Body of pancreas (tissue), 4 donors: ENCODE data around the gene SH3PXD2B. TPM values are rescaled to one million over a fixed set of nuclear protein-coding genes. Genes with fewer than 3 reads are reported as not detected.

ENCODE experiments used
- ATAC-seq: fragments of 150-250 bp; one replicate; pipeline ENCODE4 v1.9.1; 2016
- DNase-seq, 4 donors: peaks; one replicate each; pipeline ENCODE4 v3.0.0-alpha.2; 2019
- H3K27ac ChIP-seq, 4 donors: fragments of 200-600 bp; sonication (generic); 1 replicate in 3 of 4; 2 replicates in 1 of 4; pipeline versions ENCODE4 v1.5.1 to v1.6.1; 2016 to 2019; ENCODE audit warnings: mild to moderate bottlenecking in 1 of 4, mixed read lengths in 1 of 4, moderate library complexity in 1 of 4
- H3K27me3 ChIP-seq, 2 donors: fragments of 200-600 bp; sonication (generic); one replicate each; pipeline ENCODE4 v1.6.0; 2016; ENCODE audit warnings: mild to moderate bottlenecking in 1 of 2
- H3K36me3 ChIP-seq, 2 donors: fragments of 200-600 bp; sonication (generic); replicated peaks in 1 of 2; 2 replicates each; pipeline ENCODE4 v1.5.1; 2016; ENCODE audit warnings: low read depth in 2 of 2; ENCODE audit not compliant: insufficient read depth in 1 of 2
- H3K4me1 ChIP-seq: fragments of 200-600 bp; sonication (generic); one replicate; pipeline ENCODE4 v1.6.0; 2016
- H3K4me3 ChIP-seq, 2 donors: fragments of 200-600 bp; sonication (generic); 1 replicate in 1 of 2; 2 replicates in 1 of 2; pipeline ENCODE4 v1.5.1; 2016 to 2019
- H3K9me3 ChIP-seq, 3 donors: fragments of 200-600 bp; sonication (generic); 1 replicate in 2 of 3; 2 replicates in 1 of 3; pipeline ENCODE4 v1.5.1; 2016
- CTCF ChIP-seq, 7 experiments: fragments of 450-650 bp in 4 of 7; fragments of 200-600 bp in 3 of 7; sonication (generic) in 3 of 7; IDR thresholded peaks; one replicate each; pipeline ENCODE4 v1.5.1; 2016 to 2019; ENCODE audit warnings: antibody characterized with exemption in 7 of 7
- POLR2A ChIP-seq, 3 donors: fragments of 450-650 bp; IDR thresholded peaks; one replicate each; pipeline ENCODE4 v1.6.1; 2016; ENCODE audit warnings: antibody characterized with exemption in 3 of 3, mild to moderate bottlenecking in 2 of 3
- WGBS, 2 donors: methylation state at CpG; one replicate each; pipeline ENCODE4 v1.1.5; 2017; 5-methylcytosine and 5-hydroxymethylcytosine counted together
- intact Hi-C: fragments of 100-400 bp; cut with DNase I; formaldehyde crosslinking; loops from one replicate; pipeline ENCODE4 v1.15.1; 2023
- total RNA-seq, 2 donors: library from RNA; depleted of rRNA; stranded (reverse); fragments of >200 nt; gene quantifications; one replicate each; pipeline ENCODE4 v1.1.0, GENCODE V29; 2016

The SH3PXD2B gene
- total RNA-seq, 2 donors from 2014 or later: 9.9 to 16.9 TPM

GRCh38 chr5:172455511-172456061, 1.3 kb upstream of the SH3PXD2B start:
- no peak overlapping the region for H3K4me3 ChIP-seq
- ATAC-seq (no peak), DNase-seq (no peak)
- intact Hi-C loops: no loop called here
- H3K27ac ChIP-seq: no peak overlapping the region
- H3K36me3 ChIP-seq: no peaks in the 10 kb centered on the region
- peaks cover 30% of the 10 kb centered on the region for H3K4me1 ChIP-seq
- 79 to 86% methylated on average over 13 of the region's 13 CpGs for WGBS, 2 donors
- TF ChIP-seq POLR2A (IDR thresholded peaks at IDR 0.05): no peak
- TF ChIP-seq CTCF (IDR thresholded peaks at IDR 0.05): no peak
- no peaks in the 10 kb centered on the region for H3K27me3 ChIP-seq
- no peaks in the 10 kb centered on the region for H3K9me3 ChIP-seq

- ATAC-seq (no peak), DNase-seq (no peak)
- 78 to 83% methylated on average over 8 of the region's 8 CpGs for WGBS, 2 donors
- Histone ChIP-seq H3K4me1 (peaks cover 30% of the 10 kb centered on the region), H3K9me3 (no peaks in the 10 kb centered on the region), H3K36me3 (no peaks in the 10 kb centered on the region), H3K27ac (peak overlapping the region in 1 of 4 donors; percentile 53), H3K4me3 (no peak overlapping the region), H3K27me3 (no peaks in the 10 kb centered on the region)
- intact Hi-C loops: no loop called here
- TF ChIP-seq POLR2A (IDR thresholded peaks at IDR 0.05): no peak
Observed at GRCh38 chr5:172455087-172455381, 709 bp upstream of the SH3PXD2B start.

- Histone ChIP-seq H3K9me3 (no peaks in the 10 kb centered on the region), H3K27ac (peak overlapping the region; percentile 63 to 84 (median 70)), H3K36me3 (no peaks in the 10 kb centered on the region), H3K27me3 (no peaks in the 10 kb centered on the region), H3K4me3 (peak overlapping the region; percentile 57 to 79), H3K4me1 (peaks cover 30% of the 10 kb centered on the region)
- 1 to 2% methylated on average over 17 to 19 of the region's 35 CpGs for WGBS, 2 donors
- ATAC-seq (peak; percentile 64), DNase-seq (peak in 2 of 4 donors; percentile 52 to 61)
- intact Hi-C loops: no loop called here
- peak in 1 of 3 donors; percentile 26 for TF ChIP-seq POLR2A (IDR thresholded peaks at IDR 0.05)
- TF ChIP-seq CTCF (IDR thresholded peaks at IDR 0.05): no peak
Observed at GRCh38 chr5:172453986-172454357, 353 bp downstream of the SH3PXD2B start.

- H3K4me1 ChIP-seq: peaks cover 30% of the 10 kb centered on the region
- intact Hi-C loops: no loop called here
- peak in 3 of 4 donors; percentile 55 to 65 (median 56) for DNase-seq
- no peaks in the 10 kb centered on the region for H3K9me3 ChIP-seq
- no peaks in the 10 kb centered on the region for H3K27me3 ChIP-seq
- TF ChIP-seq POLR2A (IDR thresholded peaks at IDR 0.05): no peak
- TF ChIP-seq CTCF (IDR thresholded peaks at IDR 0.05): peak; percentile 24 to 70 (median 47)
- no peaks in the 10 kb centered on the region for H3K36me3 ChIP-seq
- peak overlapping the region; percentile 57 to 79 for H3K4me3 ChIP-seq
- H3K27ac ChIP-seq: peak overlapping the region; percentile 63 to 84 (median 70)
- WGBS, 2 donors: 6 to 9% methylated on average over 23 to 24 of the region's 24 CpGs
- ATAC-seq: peak; percentile 41
Observed at GRCh38 chr5:172453206-172453985, 929 bp downstream of the SH3PXD2B start.

- intact Hi-C loops: no loop called here
- ATAC-seq (peak; percentile 26), DNase-seq (no peak)
- Histone ChIP-seq H3K4me1 (peaks cover 33% of the 10 kb centered on the region), H3K9me3 (no peaks in the 10 kb centered on the region), H3K4me3 (no peak overlapping the region), H3K27me3 (no peaks in the 10 kb centered on the region), H3K27ac (peak overlapping the region; percentile 63 to 84 (median 70)), H3K36me3 (no peaks in the 10 kb centered on the region)
- TF ChIP-seq POLR2A (IDR thresholded peaks at IDR 0.05) (no peak), CTCF (IDR thresholded peaks at IDR 0.05) (no peak)
- WGBS, 2 donors: 40 to 53% methylated on average over 18 of the region's 18 CpGs
Observed at GRCh38 chr5:172452398-172453205, 1.7 kb downstream of the SH3PXD2B start.
